H1 (cell line): ENCODE data around the gene GNG11. TPM values are rescaled to one million over a fixed set of nuclear protein-coding genes. Genes with fewer than 3 reads are reported as not detected.

Source experiments
- CTCF ChIA-PET: fragments of 300-600 bp; sonication (Branson Sonifier 250); formaldehyde crosslinking; loops from one replicate; lab custom pipeline; 2021; ENCODE audit not compliant: partially characterized antibody; lab: Charles Lee
- POLR2A ChIA-PET: fragments of 300-600 bp; sonication (Branson Sonifier 250); formaldehyde crosslinking; loops from one replicate; lab custom pipeline; 2021; ENCODE audit warnings: inconsistent platforms; ENCODE audit not compliant: partially characterized antibody; lab: Charles Lee
- DNase-seq, 2 experiments: peaks; one replicate each; pipeline versions ENCODE4 v3.0.0 to v3.0.0-alpha.2; 2010 to 2022; ENCODE audit warnings: low spot score in 2 of 2, low read depth in 1 of 2, mixed read lengths in 1 of 2
- FAIRE-seq: peaks from 2 replicates; lab custom pipeline; 2011; peaks lifted over from hg19 to GRCh38; lab: Jason Lieb, UNC
- H2AFZ ChIP-seq: 2 replicates; pipeline ENCODE4 v1.8.1; 2012; ENCODE audit warnings: low read length, inconsistent platforms
- H2AK5ac ChIP-seq: 2 replicates; pipeline ENCODE4 v1.6.1; 2013; ENCODE audit warnings: low read depth, low read length
- H2BK120ac ChIP-seq: replicated peaks from 2 replicates; pipeline ENCODE3; 2013; ENCODE audit warnings: low read depth, low read length, inconsistent platforms
- H2BK12ac ChIP-seq: 2 replicates; pipeline ENCODE4 v1.6.1; 2013; ENCODE audit warnings: low read depth, low read length
- H2BK15ac ChIP-seq: 2 replicates; pipeline ENCODE4 v1.6.1; 2013; ENCODE audit warnings: low read length
- H2BK20ac ChIP-seq: 2 replicates; pipeline ENCODE4 v1.6.1; 2013; ENCODE audit warnings: low read length
- H2BK5ac ChIP-seq: 2 replicates; pipeline ENCODE4 v1.6.1; 2013; ENCODE audit warnings: low read depth, low read length
- H3K14ac ChIP-seq: 2 replicates; pipeline ENCODE4 v1.6.1; 2013; ENCODE audit warnings: inconsistent platforms; ENCODE audit not compliant: insufficient read length
- H3K18ac ChIP-seq: 2 replicates; pipeline ENCODE4 v1.6.1; 2013; ENCODE audit warnings: low read length; ENCODE audit errors: extremely low read depth
- H3K23ac ChIP-seq: 2 replicates; pipeline ENCODE4 v1.6.1; 2013; ENCODE audit warnings: inconsistent platforms; ENCODE audit not compliant: insufficient read length
- H3K23me2 ChIP-seq: 2 replicates; pipeline ENCODE4 v1.6.1; 2013; ENCODE audit warnings: low read depth, low read length
- H3K27ac ChIP-seq: 2 replicates; pipeline ENCODE4 v1.6.1; 2011; ENCODE audit warnings: low read depth, low read length, inconsistent platforms
- H3K27me3 ChIP-seq, 4 experiments: replicated peaks in 1 of 4; 1 replicate in 1 of 4; 2 replicates in 3 of 4; pipeline versions ENCODE4 v1.6.1 to v1.8.1; 2011 to 2013; ENCODE audit warnings: low read length in 3 of 4, mild to moderate bottlenecking in 3 of 4, inconsistent platforms in 2 of 4, mixed read lengths in 2 of 4, moderate library complexity in 1 of 4; ENCODE audit not compliant: control insufficient read depth in 3 of 4, insufficient read depth in 3 of 4; ENCODE audit errors: extremely low read depth in 1 of 4
- H3K36me3 ChIP-seq, 4 experiments: 2 replicates each; pipeline versions ENCODE4 v1.6.1 to v1.8.1; 2011 to 2013; ENCODE audit warnings: mild to moderate bottlenecking in 4 of 4, low read length in 3 of 4, moderate library complexity in 2 of 4, control low read depth in 1 of 4, inconsistent platforms in 1 of 4; ENCODE audit not compliant: insufficient read depth in 4 of 4, control insufficient read depth in 2 of 4
- H3K4ac ChIP-seq: replicated peaks from 2 replicates; pipeline ENCODE3; 2013; ENCODE audit warnings: low read length, low read depth, mixed read lengths, inconsistent platforms; ENCODE audit not compliant: insufficient read length
- H3K4me1 ChIP-seq, 4 experiments: replicated peaks in 1 of 4; 1 replicate in 1 of 4; 2 replicates in 3 of 4; pipeline versions ENCODE4 v1.6.1 to v1.8.1; 2011 to 2013; ENCODE audit warnings: low read length in 3 of 4, inconsistent platforms in 2 of 4, mixed read lengths in 1 of 4; ENCODE audit not compliant: insufficient read depth in 4 of 4, control insufficient read depth in 3 of 4
- H3K4me2 ChIP-seq, 2 experiments: 2 replicates each; pipeline versions ENCODE4 v1.6.1 to v1.8.1; 2011 to 2013; ENCODE audit warnings: low read depth in 2 of 2, low read length in 2 of 2, control low read depth in 1 of 2, inconsistent platforms in 1 of 2, mild to moderate bottlenecking in 1 of 2; ENCODE audit not compliant: insufficient read depth in 1 of 2
- H3K4me3 ChIP-seq, 4 experiments: fragments of 200-600, 300-600 bp in 1 of 4; sonication (generic), shearing (Covaris generic), sonication (Bioruptor Twin) in 1 of 4; 2 replicates each; pipeline versions ENCODE4 v1.5.1 to v1.8.1; 2011 to 2016; ENCODE audit warnings: low read length in 4 of 4, low read depth in 3 of 4, control low read depth in 2 of 4, inconsistent platforms in 2 of 4, mild to moderate bottlenecking in 2 of 4, mixed read lengths in 1 of 4, moderate library complexity in 1 of 4; ENCODE audit not compliant: insufficient read depth in 2 of 4; ENCODE audit errors: extremely low read depth in 1 of 4
- H3K56ac ChIP-seq: replicated peaks from 2 replicates; pipeline ENCODE3; 2013; ENCODE audit warnings: low read depth, mild to moderate bottlenecking, mixed read lengths, low read length, inconsistent platforms; ENCODE audit not compliant: insufficient read length
- H3K79me1 ChIP-seq: 2 replicates; pipeline ENCODE4 v1.6.1; 2013; ENCODE audit warnings: low read depth, low read length, control low read depth
- H3K79me2 ChIP-seq, 2 experiments: 2 replicates each; pipeline versions ENCODE4 v1.6.1 to v1.8.1; 2012 to 2013; ENCODE audit warnings: low read length in 2 of 2, mild to moderate bottlenecking in 2 of 2, inconsistent platforms in 1 of 2; ENCODE audit not compliant: insufficient read depth in 2 of 2, control insufficient read depth in 1 of 2
- H3K9ac ChIP-seq, 4 experiments: replicated peaks in 1 of 4; 1 replicate in 1 of 4; 2 replicates in 3 of 4; pipeline versions ENCODE4 v1.6.1 to v1.8.1; 2011 to 2013; ENCODE audit warnings: low read depth in 3 of 4, low read length in 3 of 4, control low read depth in 2 of 4, mild to moderate bottlenecking in 2 of 4, moderate library complexity in 2 of 4, inconsistent platforms in 1 of 4; ENCODE audit errors: extremely low read depth in 1 of 4
- H3K9me3 ChIP-seq, 2 experiments: 2 replicates each; pipeline versions ENCODE4 v1.6.1 to v1.8.1; 2012 to 2013; ENCODE audit warnings: mild to moderate bottlenecking in 2 of 2, moderate library complexity in 2 of 2, control low read depth in 1 of 2, inconsistent platforms in 1 of 2, low read depth in 1 of 2, low read length in 1 of 2, mixed read lengths in 1 of 2; ENCODE audit not compliant: insufficient read depth in 2 of 2
- H4K20me1 ChIP-seq, 2 experiments: replicated peaks in 1 of 2; 2 replicates each; pipeline versions ENCODE3 to v1.8.1; 2011 to 2013; ENCODE audit warnings: inconsistent platforms in 2 of 2, low read length in 2 of 2, mild to moderate bottlenecking in 1 of 2; ENCODE audit not compliant: insufficient read depth in 2 of 2, control insufficient read depth in 1 of 2
- H4K5ac ChIP-seq: 2 replicates; pipeline ENCODE4 v1.6.1; 2013; ENCODE audit warnings: low read length, low read depth, mixed read lengths, inconsistent platforms; ENCODE audit not compliant: insufficient read length
- H4K8ac ChIP-seq: 2 replicates; pipeline ENCODE4 v1.8.0; 2013; ENCODE audit warnings: mild to moderate bottlenecking, moderate library complexity, low read length, inconsistent platforms; ENCODE audit not compliant: insufficient read depth; ENCODE audit errors: extremely low read depth
- H4K91ac ChIP-seq: replicated peaks from 2 replicates; pipeline ENCODE3; 2013; ENCODE audit warnings: low read length, mixed read lengths, inconsistent platforms; ENCODE audit not compliant: insufficient read length
- CTCF ChIP-seq, 3 experiments: IDR thresholded peaks; 1 replicate in 2 of 3; 2 replicates in 1 of 3; pipeline versions ENCODE4 v1.5.1 to v1.6.1; 2011; ENCODE audit warnings: low read length in 3 of 3, mild to moderate bottlenecking in 3 of 3, inconsistent platforms in 2 of 3, low read depth in 1 of 3, moderate library complexity in 1 of 3; ENCODE audit not compliant: insufficient read depth in 1 of 3; ENCODE audit errors: control extremely low read depth in 1 of 3
- FOSL1 ChIP-seq: IDR thresholded peaks from 2 replicates; pipeline ENCODE4 v1.6.1; 2011; ENCODE audit warnings: mild to moderate bottlenecking, low read depth, low read length, moderate library complexity; ENCODE audit not compliant: insufficient read depth
- PHF8 ChIP-seq: fragments of 200-600 bp; sonication (generic); conservative IDR thresholded peaks from 2 replicates; pipeline ENCODE4 v1.7.1; 2012; ENCODE audit warnings: low read depth, mild to moderate bottlenecking, inconsistent platforms, low read length, moderate library complexity
- RAD21 ChIP-seq, 2 experiments: IDR thresholded peaks in 1 of 2; conservative IDR thresholded peaks in 1 of 2; 2 replicates each; pipeline ENCODE4 v1.6.1; 2011; ENCODE audit warnings: low read depth in 2 of 2, low read length in 2 of 2, improper control_type of control experiment in 1 of 2, inconsistent platforms in 1 of 2, mild to moderate bottlenecking in 1 of 2, moderate library complexity in 1 of 2
- SP2 ChIP-seq: IDR thresholded peaks from 2 replicates; pipeline ENCODE4 v1.6.1; 2012; ENCODE audit warnings: mild to moderate bottlenecking, low read length, inconsistent platforms
- TBP ChIP-seq: IDR thresholded peaks from 2 replicates; pipeline ENCODE4 v1.6.1; 2011; ENCODE audit warnings: low read depth, low read length, improper control_type of control experiment
- WGBS, 2 experiments: shearing (Covaris generic) in 1 of 2; methylation state at CpG; one replicate each; pipeline versions ENCODE4 v1.1.6 to v1.1.7; 2013 to 2015; ENCODE audit warnings: low lambda C conversion rate in 2 of 2, mixed read lengths in 2 of 2, inconsistent platforms in 1 of 2, low coverage in 1 of 2, missing lambda C conversion rate in 1 of 2; ENCODE audit not compliant: insufficient replicate concordance in 2 of 2, insufficient coverage in 1 of 2, insufficient read length in 1 of 2; ENCODE audit errors: extremely low coverage in 1 of 2, missing lambda C conversion rate in 1 of 2; 5-methylcytosine and 5-hydroxymethylcytosine counted together
- polyA plus RNA-seq, 7 experiments: library from polyadenylated mRNA; depleted of rRNA in 3 of 7; stranded (reverse) in 5 of 7; unstranded in 2 of 7; fragments of >200 nt in 5 of 7; fragments of 200-250 nt in 2 of 7; gene quantifications; 1 replicate in 5 of 7; 2 replicates in 1 of 7; 4 replicates in 1 of 7; pipeline versions ENCODE4 v1.2.1 to v1.2.3, GENCODE V29; 2011 to 2013; ENCODE audit warnings: missing spikeins in 2 of 7, mixed read lengths in 2 of 7
- total RNA-seq: library from RNA; stranded (reverse); fragmentation: NEBNext Ultra II Directional; extraction: Animal tissue kit (Norgen Biotek cat#: 25700); gene quantifications from 2 replicates; pipeline ENCODE4 v1.2.1, GENCODE V29; 2021

The GNG11 gene
- total and polyA plus RNA-seq, 2 of the 8 experiments (the other 6 are each of a cell fraction or from before 2014, with no cell fraction given), result 0.38 to 1.3 TPM

DNA sequence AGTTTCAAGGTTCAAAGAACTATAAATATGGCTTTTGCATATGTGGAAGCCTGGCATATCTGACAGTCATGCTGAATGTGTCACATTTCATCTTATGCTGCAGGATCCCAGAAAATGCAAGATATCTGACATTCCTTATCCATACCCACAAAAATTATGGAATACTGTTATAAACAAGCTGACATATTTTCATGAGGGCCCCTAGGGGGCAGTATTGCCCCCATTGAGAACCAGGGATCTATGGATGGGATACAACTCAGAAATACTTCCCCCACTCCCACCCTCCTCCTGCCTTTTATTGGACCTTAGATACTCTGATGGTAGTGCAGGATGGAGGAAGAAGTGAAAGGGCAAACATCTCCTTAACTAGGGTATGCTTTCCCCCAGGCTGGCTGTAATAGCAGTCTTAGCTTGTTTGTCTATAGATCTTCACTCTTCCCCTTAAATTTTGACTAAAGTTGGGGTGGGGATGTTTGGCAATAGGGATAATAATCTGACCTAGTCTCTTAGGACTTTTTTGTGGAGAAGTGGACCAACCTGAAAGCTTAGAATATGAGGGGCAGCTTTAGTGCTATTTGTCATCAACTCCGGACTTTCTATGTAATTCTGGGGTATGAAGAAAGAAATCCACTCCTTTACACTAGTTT, 18.6 kb upstream of the GNG11 start:
- H3K23ac ChIP-seq, result no peak overlapping the region
- H2AK5ac ChIP-seq, result no peak overlapping the region
- H4K91ac ChIP-seq, result no peak overlapping the region
- no peak overlapping the region for H2BK120ac ChIP-seq
- H4K20me1 ChIP-seq, result no peaks in the 10 kb centered on the region
- H2BK20ac ChIP-seq, result no peak overlapping the region
- no peaks in the 10 kb centered on the region for H3K36me3 ChIP-seq
- DNase-seq (peak in 1 of 2 experiments; percentile 54), FAIRE-seq (peak; percentile 57)
- no peaks in the 10 kb centered on the region for H3K79me1 ChIP-seq
- no peak overlapping the region for H3K56ac ChIP-seq
- no peak overlapping the region for H4K5ac ChIP-seq
- H3K4me2 ChIP-seq, result no peak overlapping the region
- no peak overlapping the region for H2BK12ac ChIP-seq
- H3K4me1 ChIP-seq, result peaks cover 0 to 2% (median 0%) of the 10 kb centered on the region in 4 experiments; a peak in 1 of 7 replicates
- WGBS, 2 experiments, result 83% methylated on average over 1 of the region's 1 CpG; no CpG with 5 or more reads in 1 of the 2 experiments
- no peak overlapping the region for H2BK15ac ChIP-seq
- no peaks in the 10 kb centered on the region for H3K27me3 ChIP-seq
- no peaks in the 10 kb centered on the region for H3K79me2 ChIP-seq
- TF ChIP-seq RAD21 (IDR thresholded peaks at IDR 0.05 in 1 of 2, conservative IDR thresholded peaks at IDR 0.05 in 1 of 2; ENCODE audit: low read depth in 2 of 2, low read length in 2 of 2) (peak; percentile 78 to 87), FOSL1 (no peak), TBP (peak; percentile 67), PHF8 (no peak), SP2 (no peak), CTCF (IDR thresholded peaks at IDR 0.05; ENCODE audit: control extremely low read depth in 1 of 3, insufficient read depth in 1 of 3, low read depth in 1 of 3, low read length in 3 of 3) (peak in 2 of 3 experiments; percentile 68 to 71; a peak in 3 of 4 replicates)
- ChIA-PET POLR2A (no interaction called here), CTCF (interaction anchor here (0.5 to 4.6 kb wide), 28 partner anchors 8 to 530 kb away, joined by 3 to 47 read pairs (median 4); partner anchors contain the start of genes BET1, GNG11 and TFPI2)
- H3K9ac ChIP-seq, result no peak overlapping the region
- no peak overlapping the region for H3K4ac ChIP-seq
- no peak overlapping the region for H4K8ac ChIP-seq
- H3K27ac ChIP-seq, result no peak overlapping the region
- H2BK5ac ChIP-seq, result no peak overlapping the region
- H3K23me2 ChIP-seq, result no peaks in the 10 kb centered on the region
- no peak overlapping the region for H3K14ac ChIP-seq
- H3K4me3 ChIP-seq, result no peak overlapping the region
- H3K18ac ChIP-seq, result no peak overlapping the region
- H2AFZ ChIP-seq, result no peak overlapping the region
- H3K9me3 ChIP-seq, result no peaks in the 10 kb centered on the region
